DMS53 treated with DMSO at 0.1 percent for 48 hours (cell line): Measurements from ENCODE around the gene C10orf53.
"Not testable (repeated sequence)": the region's sequence is repeated elsewhere in the genome, so short reads cannot be mapped to it uniquely, and the experiment has no call there.

Experiments used
- DNase-seq: peaks from one replicate; lab custom pipeline; 2025; ENCODE audit not compliant: unreplicated experiment; lab: John Stamatoyannopoulos, UW

C10orf53 gene

GRCh38 chr10:49686651-49687050, 7.2 kb downstream of the C10orf53 start:
- DNase-seq = no peak

- no peak for DNase-seq
Observed at GRCh38 chr10:49688261-49688846, 8.9 kb downstream of the C10orf53 start.

DNA sequence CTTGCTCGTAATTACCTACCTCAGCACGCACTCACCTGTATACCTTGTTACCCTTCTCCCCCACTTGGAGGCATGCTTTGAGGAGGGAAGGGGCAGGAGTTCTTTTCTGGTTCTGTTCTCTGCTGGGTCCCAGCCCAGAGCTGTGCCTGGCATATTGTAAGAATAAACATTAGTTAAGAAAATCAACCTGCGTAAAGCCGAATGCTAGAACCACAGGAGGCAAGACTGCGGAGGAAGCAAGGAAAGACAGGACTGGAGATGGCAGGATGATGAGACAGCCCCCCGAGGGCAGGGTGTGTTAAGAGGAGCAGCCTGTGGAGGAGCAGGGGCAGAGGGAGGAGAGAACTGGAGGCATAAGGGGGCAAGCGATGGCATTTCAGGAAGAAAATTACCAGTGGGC, 9.5 kb downstream of the C10orf53 start:
- no peak for DNase-seq

- no peak for DNase-seq
Observed at GRCh38 chr10:49689882-49690510, 10.5 kb downstream of the C10orf53 start.

DNA sequence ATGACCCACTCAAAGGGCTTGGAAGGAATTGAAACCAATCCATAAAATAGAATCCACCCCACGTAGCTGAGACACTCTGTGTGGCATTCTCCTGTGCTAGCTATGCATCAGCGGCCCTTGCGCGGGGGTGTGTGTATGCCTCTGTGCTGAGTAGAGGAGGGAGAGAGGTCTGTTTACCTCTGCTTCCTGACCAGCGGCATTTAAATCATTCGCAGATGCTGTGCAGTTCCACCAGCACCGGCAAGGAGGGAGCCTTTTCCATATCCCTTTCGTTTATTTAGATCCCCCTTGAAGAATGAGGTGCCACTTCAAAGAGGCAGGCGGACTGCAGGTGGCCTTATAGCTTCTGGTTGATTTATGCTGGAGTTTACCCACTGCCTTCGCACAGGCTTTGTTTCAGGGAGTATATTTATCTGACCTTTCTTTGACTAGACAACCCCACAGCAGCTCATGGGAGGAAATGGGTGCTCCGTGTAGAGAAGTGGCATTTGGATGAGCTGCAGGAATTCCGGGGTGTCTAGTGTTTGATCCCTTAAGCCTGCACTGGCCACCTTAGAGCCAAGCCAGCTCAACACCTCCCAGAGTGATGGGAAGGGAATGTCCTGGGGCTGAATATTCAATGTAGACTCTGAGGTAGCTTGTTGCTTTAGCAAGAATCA, 11.4 kb downstream of the C10orf53 start:
- no peak for DNase-seq

- DNase-seq = no peak
Observed at GRCh38 chr10:49691588-49691987, 12.1 kb downstream of the C10orf53 start.

GRCh38 chr10:49694466-49694865, 15.0 kb downstream of the C10orf53 start:
- DNase-seq = no peak

DNA sequence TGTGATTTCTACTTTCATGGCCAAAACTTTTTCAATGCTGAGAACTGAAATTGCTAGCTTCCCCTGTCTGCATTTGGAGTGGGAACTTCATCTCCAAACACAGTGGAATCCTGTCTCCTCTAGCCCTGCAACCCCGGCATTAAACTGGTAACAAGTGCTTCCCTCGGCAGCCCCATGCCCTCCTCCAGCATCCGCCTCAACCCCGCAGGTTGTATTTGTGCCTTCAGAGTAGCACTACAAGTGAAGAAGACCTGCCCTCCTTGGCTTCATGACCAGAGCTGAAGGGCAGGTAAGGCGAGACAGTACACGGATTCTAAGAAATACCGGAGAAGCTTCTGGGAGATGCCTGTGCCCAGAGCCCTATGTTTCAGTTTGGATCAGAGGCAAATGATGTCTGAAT, 16.9 kb downstream of the C10orf53 start:
- no peak for DNase-seq

DNA sequence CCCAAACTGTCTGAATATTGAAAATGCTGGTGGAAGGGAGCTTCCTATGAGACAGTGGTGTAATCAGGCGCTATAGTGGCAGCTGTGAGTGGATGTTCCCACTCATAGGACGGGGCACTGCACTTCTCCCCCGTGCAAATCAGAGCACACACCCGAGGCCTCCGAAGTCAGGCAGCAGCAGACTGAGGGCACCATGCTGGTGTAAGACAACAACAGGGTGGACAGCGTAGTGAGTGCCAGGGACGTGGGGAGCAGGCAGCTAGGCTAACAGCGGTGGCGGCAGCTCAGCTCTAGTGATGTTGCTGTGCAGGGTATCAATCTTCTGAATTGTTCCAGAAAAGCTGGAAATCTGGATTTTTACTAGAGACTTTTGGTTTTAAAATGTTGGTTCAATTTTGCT, 19.2 kb downstream of the C10orf53 start:
- DNase-seq = no peak

- no peak for DNase-seq
Observed at GRCh38 chr10:49700211-49700610, 20.8 kb downstream of the C10orf53 start.

DNA sequence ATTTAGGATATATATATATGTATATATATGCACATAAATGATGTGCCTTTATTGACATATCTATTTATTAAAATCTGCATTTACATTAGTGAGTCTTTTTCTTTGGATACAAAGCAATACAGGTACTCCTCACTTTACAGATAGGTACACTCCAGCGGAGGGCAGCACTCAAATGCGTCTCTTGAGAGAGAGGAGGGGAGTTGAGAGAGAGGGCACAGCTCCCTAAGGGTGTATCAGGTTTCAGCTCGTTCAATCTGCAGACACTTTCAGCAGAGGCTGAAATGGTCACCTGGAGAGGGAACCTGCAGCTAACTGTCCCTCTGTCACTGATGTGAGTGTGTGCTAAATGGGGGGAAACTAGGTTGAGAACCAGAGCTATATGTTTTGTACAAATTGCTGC, 21.5 kb downstream of the C10orf53 start:
- DNase-seq = peak; percentile 69

GRCh38 chr10:49707585-49707984, 28.1 kb downstream of the C10orf53 start:
- DNase-seq = no peak

- DNase-seq = no peak
Observed at GRCh38 chr10:49709934-49710333, 30.5 kb downstream of the C10orf53 start.

- DNase-seq = no peak
Observed at GRCh38 chr10:49710966-49711365, 31.5 kb downstream of the C10orf53 start.

GRCh38 chr10:49711481-49711880, 32.0 kb downstream of the C10orf53 start:
- DNase-seq = no peak

- no peak for DNase-seq
Observed at GRCh38 chr10:49713266-49713665, 33.8 kb downstream of the C10orf53 start.

DNA sequence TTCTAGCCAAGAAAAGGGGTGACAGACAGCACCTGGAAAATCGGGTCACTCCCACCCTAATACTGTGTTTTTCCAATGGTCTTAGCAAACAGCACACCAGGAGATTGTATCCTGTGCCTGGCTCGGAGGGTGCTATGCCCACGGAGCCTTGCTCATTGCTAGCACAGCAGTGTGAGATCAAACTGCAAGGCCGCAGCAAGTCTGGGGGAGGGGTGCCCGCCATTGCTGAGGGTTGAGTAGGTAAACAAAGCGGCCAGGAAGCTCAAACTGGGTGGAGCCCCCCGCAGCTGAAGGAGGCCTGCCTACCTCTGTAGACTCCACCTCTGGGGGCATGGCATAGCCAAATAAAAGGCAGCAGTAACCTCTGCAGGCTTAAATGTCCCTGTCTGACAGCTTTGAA, 35.7 kb downstream of the C10orf53 start:
- not testable (repeated sequence) for DNase-seq

- no peak for DNase-seq
Observed at GRCh38 chr10:49726593-49726992, 47.1 kb downstream of the C10orf53 start.

GRCh38 chr10:49733866-49734265, 54.4 kb downstream of the C10orf53 start:
- no peak for DNase-seq

DNA sequence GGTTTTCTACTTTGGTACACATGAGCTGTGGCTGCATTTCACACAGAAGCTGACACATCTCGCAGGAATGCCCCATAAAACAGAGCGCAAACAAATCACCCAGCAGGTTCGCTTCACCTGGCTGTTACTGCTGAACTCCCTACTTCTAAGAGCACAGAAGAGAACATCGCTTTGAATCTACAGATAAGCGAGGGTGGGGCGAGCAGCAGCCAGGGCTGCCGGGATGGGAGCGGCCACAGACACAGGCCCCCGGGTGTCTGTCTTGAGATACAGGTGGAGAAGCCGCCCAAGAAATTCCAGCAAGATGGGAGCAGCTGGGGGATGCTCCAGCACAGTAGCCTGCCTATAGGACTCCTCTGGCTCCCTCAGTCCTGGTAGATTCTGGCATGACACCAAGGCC, 55.2 kb downstream of the C10orf53 start:
- no peak for DNase-seq

DNA sequence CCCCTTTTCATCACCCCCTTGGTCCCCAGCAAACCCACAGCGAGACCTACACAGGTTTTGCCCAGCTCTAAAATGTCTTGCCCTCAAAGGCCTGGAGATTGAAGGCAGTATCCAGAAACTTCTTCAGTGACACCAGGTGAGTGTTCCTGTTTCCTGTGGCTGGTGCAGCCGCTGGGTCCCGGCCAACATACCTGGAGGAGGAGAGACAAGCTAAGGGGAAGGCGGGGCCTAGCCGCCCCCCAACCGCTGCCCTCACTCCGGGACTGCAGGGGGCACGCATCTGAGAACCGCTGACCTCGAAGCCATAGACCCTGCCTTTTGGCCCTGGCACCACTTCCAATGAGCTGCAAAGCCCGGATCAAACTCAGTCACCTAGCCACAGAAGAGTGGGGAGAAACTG, 55.7 kb downstream of the C10orf53 start:
- DNase-seq = no peak

- DNase-seq = no peak
Observed at GRCh38 chr10:49735848-49736563, 56.6 kb downstream of the C10orf53 start.
